GM08714 (cell line): ENCODE data around the gene SDK1.

ENCODE experiments used
- H3K4me3 ChIP-seq: fragments of 200-500 bp; sonication (Bioruptor generic); 2 replicates; pipeline ENCODE4 v1.5.1; 2014; ENCODE audit warnings: mild to moderate bottlenecking, low read length, inconsistent platforms
- ZNF274 ChIP-seq: IDR thresholded peaks from 2 replicates; pipeline ENCODE4 v1.6.1; 2012; ENCODE audit warnings: mild to moderate bottlenecking, low read depth, low read length

SDK1 gene

GRCh38 chr7:3301831-3302618 lies 973 bp downstream of the SDK1 start:
- H3K4me3 ChIP-seq: peak overlapping the region; percentile 19; the same call in 1 of the 2 replicates
- no peak for TF ChIP-seq ZNF274

- no peak overlapping the region for H3K4me3 ChIP-seq
Measured at GRCh38 chr7:3302681-3303320, 1.7 kb downstream of the SDK1 start.

GRCh38 chr7:3304131-3304530 lies 3.1 kb downstream of the SDK1 start:
- H3K4me3 ChIP-seq: no peak overlapping the region

More at GRCh38 chr7:3302681-3303320, 1.7 kb downstream of the SDK1 start:
- TF ChIP-seq ZNF274: no peak

GRCh38 chr7:3307435-3307834 lies 6.4 kb downstream of the SDK1 start:
- no peak overlapping the region for H3K4me3 ChIP-seq
- TF ChIP-seq ZNF274: no peak

More at GRCh38 chr7:3304131-3304530, 3.1 kb downstream of the SDK1 start:
- no peak for TF ChIP-seq ZNF274

- TF ChIP-seq ZNF274: no peak
- H3K4me3 ChIP-seq: no peak overlapping the region
Measured at GRCh38 chr7:3309140-3309539, 8.1 kb downstream of the SDK1 start.

GRCh38 chr7:3309956-3310355 lies 8.9 kb downstream of the SDK1 start:
- H3K4me3 ChIP-seq: no peak overlapping the region
- TF ChIP-seq ZNF274: no peak

- no peak for TF ChIP-seq ZNF274
- no peak overlapping the region for H3K4me3 ChIP-seq
Measured at GRCh38 chr7:3310884-3311283, 9.8 kb downstream of the SDK1 start.

GRCh38 chr7:3312583-3312982 lies 11.5 kb downstream of the SDK1 start:
- no peak for TF ChIP-seq ZNF274
- no peak overlapping the region for H3K4me3 ChIP-seq

GRCh38 chr7:3318874-3319273 lies 17.8 kb downstream of the SDK1 start:
- no peak for TF ChIP-seq ZNF274

GRCh38 chr7:3321206-3321605 lies 20.2 kb downstream of the SDK1 start:
- H3K4me3 ChIP-seq: no peak overlapping the region
- no peak for TF ChIP-seq ZNF274

More at GRCh38 chr7:3318874-3319273, 17.8 kb downstream of the SDK1 start:
- no peak overlapping the region for H3K4me3 ChIP-seq

- H3K4me3 ChIP-seq: no peak overlapping the region
- TF ChIP-seq ZNF274: no peak
Measured at GRCh38 chr7:3321745-3322144, 20.7 kb downstream of the SDK1 start.

GRCh38 chr7:3326246-3326645 lies 25.2 kb downstream of the SDK1 start:
- TF ChIP-seq ZNF274: no peak
- H3K4me3 ChIP-seq: no peak overlapping the region

GRCh38 chr7:3327099-3327498 lies 26.0 kb downstream of the SDK1 start:
- H3K4me3 ChIP-seq: no peak overlapping the region
- TF ChIP-seq ZNF274: no peak

GRCh38 chr7:3327655-3328054 lies 26.6 kb downstream of the SDK1 start:
- no peak for TF ChIP-seq ZNF274
- no peak overlapping the region for H3K4me3 ChIP-seq

GRCh38 chr7:3332308-3332707 lies 31.3 kb downstream of the SDK1 start:
- TF ChIP-seq ZNF274: no peak
- no peak overlapping the region for H3K4me3 ChIP-seq
